Skin of body (tissue), 2 donors: ENCODE results near the gene UBE2H. TPM values are rescaled to one million over a fixed set of nuclear protein-coding genes. Genes with fewer than 3 reads are reported as not detected.
A peak's percentile ranks its signal among the peaks of the same experiment; 100 is the strongest.
"Not testable (repeated sequence)": the region's sequence is repeated elsewhere in the genome, so short reads cannot be mapped to it uniquely, and the experiment has no call there.

Source experiments
- DNase-seq: peaks from one replicate; lab custom pipeline; 2025; lab: John Stamatoyannopoulos, UW
- total RNA-seq: library from RNA; depleted of rRNA; stranded (reverse); fragments of >200 nt; gene quantifications from one replicate; pipeline ENCODE4 v1.2.3, GENCODE V29; 2014

UBE2H gene
- total RNA-seq, 1 donor from 2014 or later, result 80.6 TPM

DNA sequence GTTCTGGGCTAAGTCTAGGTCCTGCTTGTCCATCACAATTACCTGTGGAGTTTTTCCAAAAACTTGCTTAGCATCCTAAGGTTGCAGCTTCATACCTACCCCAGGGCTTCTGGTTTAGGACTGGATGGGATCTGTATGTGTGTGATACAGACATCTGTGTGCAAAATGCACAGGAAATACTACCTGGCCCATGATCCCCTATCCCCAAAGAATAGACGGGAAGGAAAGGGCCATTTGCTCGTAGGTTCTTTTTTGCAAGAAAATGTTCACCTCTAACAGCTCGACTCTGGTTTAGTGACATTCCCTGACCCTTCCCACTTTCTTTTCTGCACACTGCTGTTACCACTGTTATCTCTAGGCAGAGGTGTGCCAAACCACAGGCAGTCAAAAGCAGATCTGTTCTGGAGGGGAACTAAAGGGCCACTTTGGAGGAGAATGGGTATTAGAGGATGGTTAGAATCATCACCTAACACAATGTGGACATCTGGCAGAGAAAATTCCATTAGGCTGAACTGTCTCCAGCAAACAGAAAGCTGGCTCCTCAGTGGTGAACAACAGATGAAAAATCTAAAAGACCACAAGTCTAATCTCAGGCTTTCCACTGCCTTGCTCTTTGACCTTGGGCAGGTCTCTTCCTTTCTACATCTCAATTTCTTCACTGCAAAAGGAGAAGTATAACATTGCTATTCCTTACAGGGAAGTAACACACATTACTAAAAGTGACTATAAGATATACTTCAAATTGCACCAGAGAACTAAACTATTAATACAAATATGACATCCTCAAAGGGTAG is 107.4 kb downstream of the UBE2H start:
- DNase-seq, result no peak

- no peak for DNase-seq
Measured at GRCh38 chr7:129843978-129844840, 108.6 kb downstream of the UBE2H start.

DNA sequence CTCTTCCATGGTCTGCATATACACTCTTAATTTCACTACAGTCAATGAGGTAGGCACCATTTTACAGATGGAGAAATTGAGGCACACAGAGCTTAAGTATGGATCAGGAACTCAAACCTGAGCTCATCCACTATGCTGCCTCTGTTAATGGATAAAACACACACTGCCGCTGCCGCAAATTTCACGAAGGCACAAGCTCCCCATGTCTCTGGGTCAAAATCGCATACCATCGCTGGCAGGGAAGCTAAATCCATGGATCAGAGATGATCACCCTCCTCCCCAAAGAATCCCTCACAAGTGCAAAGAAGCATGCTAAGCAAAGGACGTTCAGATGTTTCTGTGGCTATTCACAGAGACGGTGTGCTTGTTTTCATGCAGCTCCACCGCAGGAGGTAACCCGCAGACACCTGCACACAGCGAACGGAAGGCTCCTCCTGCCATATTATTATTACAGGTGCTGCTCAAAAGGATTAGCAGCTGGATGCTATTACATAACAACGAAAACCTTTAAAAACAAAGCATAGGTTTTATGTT is 109.3 kb downstream of the UBE2H start:
- no peak for DNase-seq

DNA sequence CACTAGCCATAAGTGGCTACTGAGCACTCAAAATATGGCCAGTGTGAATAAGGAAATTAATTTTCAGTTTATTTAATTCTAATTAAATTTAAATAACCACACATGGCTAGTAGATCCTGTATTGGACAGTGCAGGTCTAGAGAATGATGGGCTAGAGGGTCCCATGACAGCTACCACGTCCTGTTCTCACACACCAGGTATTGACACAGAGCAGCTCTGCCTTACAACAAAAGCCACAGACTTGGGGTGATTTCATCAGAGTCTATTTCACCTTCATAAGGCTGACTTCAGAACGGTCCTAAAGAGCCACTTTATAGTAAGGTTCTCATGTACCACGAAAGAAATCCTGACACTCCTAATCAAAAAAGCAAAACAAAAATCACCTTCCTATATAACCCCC is 111.3 kb downstream of the UBE2H start:
- DNase-seq, result no peak

DNA sequence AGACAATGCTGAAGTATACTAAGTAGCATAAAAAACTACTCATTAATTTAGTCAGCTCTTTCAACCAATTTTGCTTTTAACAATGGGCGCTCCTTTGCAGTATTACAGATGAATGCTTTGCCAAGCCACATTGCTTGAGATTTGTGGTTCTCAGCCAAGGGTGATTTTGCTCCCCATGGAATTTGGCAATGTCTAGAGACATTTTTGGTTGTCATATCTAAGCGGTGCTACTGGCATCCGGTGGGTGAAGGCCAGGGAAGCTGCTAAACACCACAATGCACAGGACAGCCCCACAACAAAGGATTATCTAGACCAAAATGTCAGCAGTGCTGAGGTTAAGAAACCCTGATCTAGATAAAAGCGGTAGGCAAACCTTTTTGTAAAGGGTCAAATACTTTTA is 112.0 kb downstream of the UBE2H start:
- no peak for DNase-seq

- DNase-seq, result no peak
Measured at GRCh38 chr7:129836983-129837382, 115.8 kb downstream of the UBE2H start.

- DNase-seq, result no peak
Measured at GRCh38 chr7:129835569-129835968, 117.2 kb downstream of the UBE2H start.

DNA sequence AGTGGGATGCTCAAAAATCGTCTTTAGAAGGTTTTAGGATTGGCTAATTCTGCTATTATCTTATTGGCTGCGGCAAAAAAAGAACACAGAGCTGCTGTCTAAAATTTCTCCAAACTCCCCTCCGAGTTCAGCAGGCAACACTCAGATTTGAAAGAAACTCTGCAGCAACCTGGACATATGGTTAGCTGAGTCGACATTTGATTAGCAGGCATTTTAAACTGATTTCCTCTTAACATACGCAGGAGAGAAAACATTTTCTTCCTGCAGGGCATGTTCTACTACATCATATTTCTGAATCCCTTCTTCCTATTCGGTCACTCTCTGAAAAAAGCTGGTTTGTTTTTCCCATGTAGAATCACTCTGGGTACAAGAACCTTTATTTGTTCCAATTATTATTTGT is 119.4 kb downstream of the UBE2H start:
- DNase-seq, result not testable (repeated sequence)

GRCh38 chr7:129832701-129833227 is 120.0 kb downstream of the UBE2H start:
- DNase-seq, result no peak

GRCh38 chr7:129832282-129832681 is 120.5 kb downstream of the UBE2H start:
- no peak for DNase-seq

DNA sequence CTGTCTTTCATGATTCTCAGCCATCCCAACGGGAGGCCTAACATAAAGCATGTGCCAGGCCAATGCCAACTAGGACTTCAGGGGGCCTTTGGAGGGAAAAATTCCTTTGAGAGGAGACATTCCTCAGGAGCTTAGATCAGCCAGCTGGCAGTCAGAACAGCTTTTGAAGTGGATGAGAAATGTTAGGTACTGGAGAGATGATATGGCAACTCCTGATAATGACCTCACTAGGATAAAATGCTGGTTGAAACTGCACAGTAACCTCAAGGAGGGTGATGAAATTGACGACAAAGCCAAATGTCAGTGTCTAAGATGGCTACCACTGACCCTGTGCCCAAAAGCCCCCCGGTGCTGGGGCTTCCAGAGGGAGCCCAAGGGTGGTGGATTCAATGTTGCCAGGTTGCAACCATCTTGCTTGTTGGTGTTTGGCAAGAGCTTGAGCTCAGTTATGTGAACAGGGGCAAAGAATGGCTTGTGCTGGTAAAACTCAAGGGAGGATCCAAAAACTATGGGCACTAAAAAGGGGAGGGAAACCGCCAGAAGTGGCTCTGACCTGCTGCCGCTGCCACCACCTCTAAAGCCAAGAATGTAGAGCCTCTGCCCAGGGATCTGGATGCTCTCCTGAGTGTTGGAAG is 121.2 kb downstream of the UBE2H start:
- DNase-seq, result peak; percentile 5

DNA sequence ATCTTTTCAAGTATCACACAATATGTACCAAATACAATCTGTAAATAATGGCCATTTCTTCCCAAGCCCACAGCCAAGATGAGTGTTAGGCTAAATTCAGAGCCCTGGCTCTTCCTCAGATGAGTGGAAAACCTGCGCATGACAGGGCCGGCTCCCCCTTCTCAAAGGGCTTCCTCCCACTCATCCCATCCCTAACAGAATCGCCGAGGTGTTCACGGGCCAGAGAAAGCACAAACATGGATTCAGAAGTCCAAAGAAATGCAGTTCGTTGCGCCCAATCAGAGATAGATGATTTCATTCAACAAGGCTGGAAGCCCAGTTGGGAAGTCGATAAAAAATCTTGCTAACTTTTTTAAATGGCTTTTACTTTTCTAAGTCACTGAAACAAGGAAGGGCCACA is 121.8 kb downstream of the UBE2H start:
- no peak for DNase-seq

DNA sequence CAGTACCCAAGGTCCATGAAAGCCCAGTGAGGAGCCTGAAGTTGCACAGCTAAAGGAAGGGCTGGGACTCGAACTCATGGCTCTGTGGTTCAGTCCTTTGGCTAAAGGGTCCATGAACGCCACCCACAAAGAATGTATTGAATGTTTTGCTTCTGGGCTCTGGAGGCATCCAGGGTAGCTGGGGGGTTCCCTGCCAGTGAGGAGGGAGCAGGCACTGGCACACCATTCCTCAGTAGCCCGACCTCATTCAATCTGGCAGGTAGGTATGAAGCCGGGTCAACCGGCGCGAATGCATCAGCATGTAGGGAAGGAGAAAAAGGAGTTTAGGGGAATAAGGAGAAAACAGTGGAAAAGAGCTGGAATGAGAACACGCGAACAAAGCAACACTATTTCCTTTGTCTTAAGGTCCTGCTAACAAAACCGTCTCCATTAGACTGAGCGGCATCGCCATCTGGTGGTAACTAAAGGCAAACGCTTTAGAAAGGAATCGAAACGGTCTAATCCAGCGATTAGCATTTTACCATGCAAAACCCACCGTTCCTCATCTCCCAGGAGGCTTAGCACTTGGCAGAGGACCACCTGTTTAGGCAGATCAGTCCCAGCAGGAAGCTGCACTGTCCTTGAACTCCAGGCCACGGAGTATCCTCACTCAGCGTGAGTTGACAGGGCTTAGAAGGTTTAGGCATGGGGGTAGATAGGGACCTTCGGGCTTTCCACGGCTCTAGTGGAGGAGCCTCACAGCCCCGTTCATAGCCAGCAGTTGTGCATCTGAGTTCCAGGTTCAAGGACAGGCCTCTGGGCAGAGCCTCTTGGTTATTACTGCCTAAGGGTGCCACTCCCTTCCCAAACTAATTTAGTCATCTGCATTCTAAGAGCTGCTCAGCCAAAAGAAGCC is 122.8 kb downstream of the UBE2H start:
- peak; percentile 80 for DNase-seq

- DNase-seq, result no peak
Measured at GRCh38 chr7:129828989-129829736, 123.6 kb downstream of the UBE2H start.

DNA sequence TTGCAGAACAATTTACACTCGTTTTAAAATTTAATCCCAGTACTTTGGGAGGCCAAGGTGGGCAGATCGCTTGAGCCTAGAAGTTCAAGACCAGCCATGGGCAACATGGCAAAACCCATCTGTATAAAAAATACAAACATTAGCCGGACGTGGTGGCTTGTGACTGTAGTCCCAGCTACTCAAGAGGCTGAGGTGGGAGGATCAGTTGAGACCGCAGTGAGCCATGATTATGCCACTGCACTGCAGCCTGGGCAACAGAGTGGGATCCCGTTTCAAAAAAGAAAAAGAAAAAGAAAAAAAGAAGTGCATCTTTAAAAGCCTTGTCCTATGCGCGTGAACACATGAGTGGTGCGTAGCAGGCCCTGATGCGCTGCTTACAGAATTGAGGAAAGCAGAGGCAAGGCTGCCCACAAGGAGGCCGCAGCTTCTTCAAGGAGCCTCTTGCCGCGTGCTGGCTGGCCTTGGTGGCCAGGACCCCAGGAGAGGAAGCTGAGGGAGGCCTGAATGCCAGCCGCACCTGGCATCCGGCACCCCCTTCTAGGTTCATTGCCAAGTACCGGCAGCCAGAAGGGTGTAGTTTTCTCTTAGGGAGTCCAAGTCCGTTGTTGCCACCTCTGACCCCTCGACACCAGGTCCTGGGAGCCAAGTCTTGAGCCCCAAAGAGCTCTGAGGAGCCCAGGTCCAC is 124.5 kb downstream of the UBE2H start:
- DNase-seq, result no peak

DNA sequence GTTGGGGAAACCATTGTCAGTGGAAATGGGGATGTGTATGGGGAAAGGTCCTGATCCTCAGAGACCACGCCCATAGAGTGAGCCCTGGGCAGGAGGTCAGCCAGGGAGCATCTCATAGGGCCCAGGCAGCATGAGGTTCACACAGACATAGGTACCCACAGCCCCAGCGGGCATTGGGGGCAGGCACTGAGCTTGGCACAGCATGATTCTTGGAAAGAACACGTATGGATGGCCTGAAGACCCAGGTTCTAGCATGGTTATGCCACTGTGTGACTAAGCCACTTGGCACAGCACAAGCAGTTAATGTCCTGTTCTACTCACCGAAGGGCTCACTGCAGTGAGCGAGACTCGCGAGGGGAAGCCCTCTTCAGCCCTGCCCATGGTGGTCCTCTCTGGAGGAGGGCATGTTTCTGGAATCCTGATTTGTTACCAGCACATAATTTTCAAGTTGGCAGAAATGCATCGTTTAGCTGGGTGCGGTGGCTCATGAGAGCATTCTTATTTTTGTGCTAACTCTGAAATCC is 125.2 kb downstream of the UBE2H start:
- no peak for DNase-seq

- not testable (repeated sequence) for DNase-seq
Measured at GRCh38 chr7:129826895-129827294, 125.9 kb downstream of the UBE2H start.

DNA sequence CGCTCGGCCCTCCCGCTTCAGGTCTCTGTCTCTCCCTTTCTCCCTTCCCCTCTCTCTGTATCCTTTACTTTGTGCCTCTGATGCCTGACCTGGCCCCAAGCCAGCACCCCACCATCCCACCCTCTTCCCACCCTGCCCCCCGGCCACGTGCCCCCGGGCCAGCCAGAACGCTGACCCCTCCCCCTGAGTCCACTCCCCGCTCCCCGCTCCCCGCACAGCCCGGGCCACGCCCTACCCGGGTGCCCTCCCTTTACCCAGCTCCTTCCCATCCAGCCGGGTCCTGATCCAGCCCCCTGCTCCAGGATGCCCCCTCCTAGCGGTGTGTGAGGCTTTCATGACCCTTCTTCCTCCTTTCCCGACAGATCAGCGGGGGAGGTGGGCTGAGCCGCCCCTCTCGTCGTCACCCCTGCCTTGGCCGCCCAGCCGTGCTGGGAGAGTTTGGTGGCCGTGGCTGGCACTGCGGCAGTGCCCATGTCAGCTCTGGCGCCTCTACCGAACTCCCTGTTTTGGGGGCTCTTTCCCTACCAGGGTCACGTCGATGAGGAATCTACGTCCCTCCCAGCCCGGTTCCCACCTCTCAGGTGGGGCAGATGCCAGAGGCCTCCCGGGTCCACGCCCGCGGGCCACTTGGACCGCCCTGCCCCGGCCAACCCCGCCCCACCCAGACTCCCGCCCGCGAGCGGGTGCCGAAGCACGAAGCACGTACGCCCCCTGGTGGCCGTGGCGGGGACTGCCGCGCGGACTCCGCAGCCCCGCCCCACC is 127.4 kb downstream of the UBE2H start:
- DNase-seq, result peak; percentile 48
